Measurements from ENCODE around the gene BTRC.

The BTRC gene

GRCh38 chr10:101573885-101574753 is 220.2 kb downstream of the BTRC start:
- TF ChIP-seq ZFX (IDR thresholded peaks at IDR 0.05; ENCODE audit: borderline replicate concordance) = no peak
- TF ChIP-seq CTCF (IDR thresholded peaks at IDR 0.05) = no peak
- H3K27ac ChIP-seq = no peak overlapping the region

DNA sequence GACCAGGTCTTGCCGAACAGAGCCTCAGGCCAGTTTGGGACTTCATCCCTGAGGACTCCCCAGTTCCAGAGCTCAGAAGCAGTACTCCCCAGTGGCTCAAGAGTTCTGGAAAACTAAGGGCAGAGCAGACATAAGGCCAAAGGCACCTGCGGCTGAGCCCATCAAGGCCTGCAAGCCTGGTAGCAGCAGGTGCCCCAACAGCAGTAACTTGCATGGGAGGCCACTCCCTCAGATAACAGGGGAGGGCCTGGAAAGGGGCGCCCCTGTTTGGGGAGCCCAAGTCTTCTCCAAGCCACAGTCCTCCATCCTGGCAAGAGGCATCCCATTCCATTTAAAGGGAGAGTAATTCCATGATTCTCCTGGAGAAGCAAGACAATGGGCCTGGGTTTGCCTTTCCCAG is 221.1 kb downstream of the BTRC start:
- TF ChIP-seq ZFX (IDR thresholded peaks at IDR 0.05; ENCODE audit: borderline replicate concordance) (no peak), CTCF (IDR thresholded peaks at IDR 0.05) (no peak)

DNA sequence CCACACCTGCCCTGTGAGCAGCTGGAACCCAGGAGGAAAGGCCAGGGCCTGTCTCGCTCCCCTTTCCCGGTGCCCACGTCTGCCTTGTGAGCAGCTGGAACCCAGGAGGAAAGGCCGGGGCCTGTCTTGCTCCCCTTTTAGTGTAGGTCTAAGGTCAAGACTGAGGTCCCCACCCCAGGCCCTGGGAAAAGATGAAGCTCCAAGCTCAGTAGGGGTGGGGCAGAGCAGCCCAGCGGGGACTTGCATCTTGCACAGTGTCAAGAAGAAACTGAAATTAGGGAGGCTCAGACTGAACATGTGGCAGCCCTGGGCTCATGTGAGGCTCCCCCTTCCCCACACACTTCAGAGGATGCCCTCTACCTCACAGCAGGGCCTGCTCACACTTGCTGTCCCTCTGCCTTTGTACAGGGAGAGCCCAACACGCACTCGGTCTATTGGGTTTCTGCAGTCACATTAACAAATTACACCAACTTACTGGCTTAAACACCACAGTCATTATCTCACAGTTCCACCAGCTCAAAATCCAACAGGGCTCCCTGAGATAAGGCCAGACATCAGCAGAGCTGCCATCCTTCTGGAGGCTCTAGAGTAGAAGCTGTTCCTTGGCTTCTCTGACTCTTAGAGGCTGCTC is 221.7 kb downstream of the BTRC start:
- no peak overlapping the region for H3K27ac ChIP-seq
- TF ChIP-seq CTCF (IDR thresholded peaks at IDR 0.05) (no peak), ZFX (IDR thresholded peaks at IDR 0.05; ENCODE audit: borderline replicate concordance) (no peak)

More for the DNA sequence above, 221.1 kb downstream of the BTRC start:
- no peak overlapping the region for H3K27ac ChIP-seq

DNA sequence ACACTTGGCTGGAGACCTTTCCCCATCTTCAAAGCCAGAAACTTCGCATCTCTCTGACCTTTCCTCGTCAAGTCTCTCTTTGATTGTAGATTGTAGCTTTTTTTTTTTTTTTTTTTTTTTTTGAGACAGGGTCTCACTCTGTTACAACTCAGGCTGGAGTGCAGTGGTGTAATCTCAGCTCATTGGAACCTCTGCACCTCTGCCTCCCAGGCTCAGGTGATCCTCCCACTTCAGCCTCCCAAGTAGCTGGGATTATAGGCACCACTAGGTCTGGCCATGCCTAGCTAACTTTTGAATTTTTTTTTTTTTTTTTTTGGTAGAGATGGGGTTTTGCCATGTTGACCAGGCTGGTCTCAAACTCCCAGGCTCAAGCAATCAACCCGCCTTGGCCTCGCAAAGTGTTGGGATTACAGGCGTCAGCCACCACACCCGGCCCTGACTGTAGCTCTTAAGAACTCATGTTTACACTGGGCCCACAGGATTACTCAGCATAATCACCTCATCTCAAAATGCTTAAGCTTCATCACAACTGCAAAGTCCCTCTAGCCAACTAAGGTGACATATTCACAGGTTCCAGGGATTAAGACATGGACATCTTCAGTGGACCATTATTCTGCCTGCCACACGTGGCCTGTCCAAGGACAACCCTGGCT is 222.4 kb downstream of the BTRC start:
- H3K27ac ChIP-seq = no peak overlapping the region
- TF ChIP-seq ZFX (IDR thresholded peaks at IDR 0.05; ENCODE audit: borderline replicate concordance) = no peak
- TF ChIP-seq CTCF (IDR thresholded peaks at IDR 0.05) = no peak

- no peak for TF ChIP-seq CTCF (IDR thresholded peaks at IDR 0.05)
- no peak overlapping the region for H3K27ac ChIP-seq
Measured at GRCh38 chr10:101577121-101577871, 223.3 kb downstream of the BTRC start.

GRCh38 chr10:101578192-101578591 is 224.2 kb downstream of the BTRC start:
- no peak for TF ChIP-seq ZFX (IDR thresholded peaks at IDR 0.05; ENCODE audit: borderline replicate concordance)
- no peak overlapping the region for H3K27ac ChIP-seq

DNA sequence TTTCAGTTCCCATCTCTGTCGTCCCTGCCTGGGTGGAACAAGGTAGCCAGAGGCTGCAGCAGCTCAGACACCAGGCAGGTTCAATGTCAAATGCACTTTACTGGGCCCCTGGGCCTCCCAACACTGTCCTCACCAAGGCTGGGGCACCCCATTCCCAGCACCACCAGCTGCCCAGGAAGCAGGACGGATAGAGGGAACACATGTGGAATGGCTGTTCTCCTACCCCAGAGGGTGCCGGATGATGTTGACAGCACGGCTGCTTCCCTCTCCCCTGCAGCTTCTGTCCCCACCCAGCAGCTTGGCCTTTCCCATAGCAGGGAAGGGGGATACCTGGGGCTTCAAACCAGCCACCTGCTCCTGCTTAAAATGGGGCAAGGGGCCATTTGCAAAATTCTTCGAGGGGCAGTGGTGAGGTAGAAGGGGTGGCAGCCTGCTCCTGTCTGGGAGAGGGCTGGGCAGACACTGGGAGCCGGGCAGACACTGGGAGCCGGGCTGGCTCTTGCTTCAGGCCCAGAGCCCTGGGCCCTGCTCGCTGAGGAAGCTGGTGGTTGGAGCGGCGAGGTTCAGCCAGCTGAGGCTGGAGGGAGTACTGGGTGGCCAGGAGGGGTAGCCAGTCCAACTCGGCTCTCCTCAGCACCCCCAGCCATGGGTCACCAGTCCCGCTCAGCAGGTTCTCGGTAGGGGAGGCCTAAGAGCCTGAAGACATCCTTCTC is 225.0 kb downstream of the BTRC start:
- TF ChIP-seq ZFX (IDR thresholded peaks at IDR 0.05; ENCODE audit: borderline replicate concordance) (no peak), CTCF (IDR thresholded peaks at IDR 0.05) (no peak)
- H3K27ac ChIP-seq = no peak overlapping the region
